Activated CD8-positive, alpha-beta T cell treated with anti-CD3 and anti-CD28 coated beads for 36 hours (primary cell): ENCODE measurements around the gene APAF1. TPM values are rescaled to one million over a fixed set of nuclear protein-coding genes. Genes with fewer than 3 reads are reported as not detected.
"Not testable (repeated sequence)": the region's sequence is repeated elsewhere in the genome, so short reads cannot be mapped to it uniquely, and the experiment has no call there.

Experiments
- ATAC-seq: fragments of 200-7000 bp; cut with Tn5 transposase; one replicate; pipeline ENCODE4 v1.10.0; 2021; ENCODE audit warnings: mild to moderate bottlenecking, moderate library complexity
- CTCF ChIA-PET: fragments of 350-600 bp; sonication (Branson Sonifier 250); formaldehyde crosslinking; loops from one replicate; lab custom pipeline; 2021; ENCODE audit warnings: antibody characterized with exemption; lab: Charles Lee
- POLR2A ChIA-PET: fragments of 350-600 bp; sonication (Branson Sonifier 250); formaldehyde crosslinking; loops from one replicate; lab custom pipeline; 2021; ENCODE audit warnings: antibody characterized with exemption; lab: Charles Lee
- DNase-seq: peaks from one replicate; pipeline ENCODE4 v3.0.0-alpha.2; 2020
- H3K27ac Mint-ChIP-seq: one replicate; pipeline ENCODE4 v1.8.0; 2021; ENCODE audit warnings: mild to moderate bottlenecking, mixed read lengths
- H3K27me3 Mint-ChIP-seq: one replicate; pipeline ENCODE4 v1.8.0; 2021; ENCODE audit warnings: mixed read lengths
- H3K36me3 Mint-ChIP-seq: one replicate; pipeline ENCODE4 v1.8.0; 2021; ENCODE audit warnings: low read depth, mixed read lengths
- H3K4me1 Mint-ChIP-seq: one replicate; pipeline ENCODE4 v1.8.0; 2021; ENCODE audit warnings: low read depth, mixed read lengths
- H3K4me3 Mint-ChIP-seq: one replicate; pipeline ENCODE4 v1.8.0; 2021; ENCODE audit warnings: mild to moderate bottlenecking, moderate library complexity, mixed read lengths
- H3K9me3 Mint-ChIP-seq: one replicate; pipeline ENCODE4 v1.8.0; 2021; ENCODE audit warnings: mixed read lengths
- intact Hi-C: fragments of 100-400 bp; cut with micrococcal nuclease; formaldehyde crosslinking; loops from one replicate; pipeline ENCODE4 v1.10.0; 2022
- total RNA-seq, 2 experiments: library from RNA; stranded (reverse); gene quantifications; one replicate each; pipeline ENCODE4 v1.2.3, GENCODE V29; 2021
- TF ChIP-seq, protein P1 (sequence below): fragments of 200-600 bp; IDR thresholded peaks from one replicate; pipeline ENCODE4 v1.8.0; 2022; ENCODE audit warnings: antibody characterized with exemption, mild to moderate bottlenecking

APAF1 gene
- total RNA-seq = 10 to 100 TPM; 14.3 to 17.9 TPM

DNA sequence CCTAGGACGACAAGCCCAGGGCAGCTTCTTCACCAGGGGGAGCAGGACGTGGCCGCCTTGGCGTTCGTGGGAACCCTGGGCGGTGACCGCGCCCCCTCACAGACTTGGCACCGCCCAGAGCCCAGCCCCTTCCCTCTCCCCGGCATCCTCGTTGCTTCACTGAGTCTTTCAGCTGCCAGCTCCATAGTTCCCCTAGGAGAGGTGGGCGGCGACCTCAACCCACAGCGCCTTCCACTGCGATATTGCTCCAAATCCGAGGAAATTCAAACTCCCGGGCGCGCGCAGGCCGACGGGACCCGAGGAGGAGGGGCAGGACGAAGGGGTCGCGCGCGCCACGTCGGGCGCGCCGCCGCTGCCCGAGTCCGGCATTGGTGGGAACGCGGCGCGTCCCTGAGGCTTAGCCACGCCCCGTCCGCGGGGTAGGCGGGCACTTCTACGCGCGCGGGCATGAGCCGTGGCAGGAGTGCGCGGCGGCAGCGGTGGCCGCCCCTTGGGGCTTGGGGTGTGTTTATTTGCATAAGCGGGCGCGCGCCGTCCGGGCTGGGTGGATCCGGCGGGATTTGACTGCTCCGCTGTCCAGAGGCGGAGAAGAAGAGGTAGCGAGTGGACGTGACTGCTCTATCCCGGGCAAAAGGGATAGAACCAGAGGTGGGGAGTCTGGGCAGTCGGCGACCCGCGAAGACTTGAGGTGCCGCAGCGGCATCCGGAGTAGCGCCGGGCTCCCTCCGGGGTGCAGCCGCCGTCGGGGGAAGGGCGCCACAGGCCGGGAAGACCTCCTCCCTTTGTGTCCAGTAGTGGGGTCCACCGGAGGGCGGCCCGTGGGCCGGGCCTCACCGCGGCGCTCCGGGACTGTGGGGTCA, at the start of gene APAF1, which contains the start of gene IKBIP:
TSS of gene APAF1 (plus strand) at position 579 of the 860 bp plus-strand sequence. CDS start 3,070 bp downstream, outside the sequence.
TSS of gene IKBIP (minus strand) at position 77 of the 860 bp plus-strand sequence. CDS start 87 bp downstream, outside the sequence.
- peaks cover 16% of the 10 kb centered on the region for H3K36me3 Mint-ChIP-seq
- POLR2A ChIA-PET = interaction anchor here (0.6 to 2.1 kb wide), 9 partner anchors 9 to 130 kb away, joined by 3 to 26 read pairs (median 5); partner anchors contain the start of genes SLC25A3 and TMPO

GRCh38 chr12:98597313-98597712, 47.8 kb upstream of the APAF1 start:
- DNase-seq, H3K27me3 Mint-ChIP-seq, H3K4me3 Mint-ChIP-seq, H3K9me3 Mint-ChIP-seq, ATAC-seq, intact Hi-C loops: not testable (repeated sequence)
- CTCF ChIA-PET = interaction anchor here (1.3 to 6.6 kb wide), 6 partner anchors 9 to 106 kb away, joined by 3 to 42 read pairs (median 4); no protein-coding TSS in a partner anchor
- Mint-ChIP-seq H3K27ac (peak overlapping the region; percentile 26), H3K4me1 (peaks cover 28% of the 10 kb centered on the region), H3K36me3 (peaks cover 65% of the 10 kb centered on the region)
- POLR2A ChIA-PET = interaction anchor here (0.9 to 5.3 kb wide), 4 partner anchors 13 to 96 kb away, joined by 3 to 70 read pairs (median 4); partner anchors contain the start of gene TMPO

More for the DNA sequence above, at the start of gene APAF1, which contains the start of gene IKBIP:
- Mint-ChIP-seq H3K9me3 (no peaks in the 10 kb centered on the region), H3K4me3 (peak within 1 kb of the TSS; percentile 98), H3K27ac (peak within 1 kb of the TSS; percentile 96), H3K4me1 (peaks cover 15% of the 10 kb centered on the region), H3K27me3 (no peaks in the 10 kb centered on the region)
- intact Hi-C loops = loop anchor here (2.0 kb wide), 1 partner anchor 50 kb away; no protein-coding TSS in a partner anchor
- peak; percentile 90 for ATAC-seq
- CTCF ChIA-PET = interaction anchor here (0.7 to 3.2 kb wide), 4 partner anchors 9 to 131 kb away, joined by 3 to 11 read pairs (median 4); no protein-coding TSS in a partner anchor
- TF ChIP-seq, protein P1, sequence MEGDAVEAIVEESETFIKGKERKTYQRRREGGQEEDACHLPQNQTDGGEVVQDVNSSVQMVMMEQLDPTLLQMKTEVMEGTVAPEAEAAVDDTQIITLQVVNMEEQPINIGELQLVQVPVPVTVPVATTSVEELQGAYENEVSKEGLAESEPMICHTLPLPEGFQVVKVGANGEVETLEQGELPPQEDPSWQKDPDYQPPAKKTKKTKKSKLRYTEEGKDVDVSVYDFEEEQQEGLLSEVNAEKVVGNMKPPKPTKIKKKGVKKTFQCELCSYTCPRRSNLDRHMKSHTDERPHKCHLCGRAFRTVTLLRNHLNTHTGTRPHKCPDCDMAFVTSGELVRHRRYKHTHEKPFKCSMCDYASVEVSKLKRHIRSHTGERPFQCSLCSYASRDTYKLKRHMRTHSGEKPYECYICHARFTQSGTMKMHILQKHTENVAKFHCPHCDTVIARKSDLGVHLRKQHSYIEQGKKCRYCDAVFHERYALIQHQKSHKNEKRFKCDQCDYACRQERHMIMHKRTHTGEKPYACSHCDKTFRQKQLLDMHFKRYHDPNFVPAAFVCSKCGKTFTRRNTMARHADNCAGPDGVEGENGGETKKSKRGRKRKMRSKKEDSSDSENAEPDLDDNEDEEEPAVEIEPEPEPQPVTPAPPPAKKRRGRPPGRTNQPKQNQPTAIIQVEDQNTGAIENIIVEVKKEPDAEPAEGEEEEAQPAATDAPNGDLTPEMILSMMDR = no peak
- DNase-seq = peak; percentile 98

GRCh38 chr12:98601924-98602323, 43.2 kb upstream of the APAF1 start:
- ChIA-PET POLR2A (interaction anchor here (1.1 to 3.5 kb wide), 2 partner anchors 9 to 74 kb away, joined by 3 to 17 read pairs; partner anchors contain the start of gene SLC25A3), CTCF (interaction anchor here (1.0 to 2.8 kb wide), 3 partner anchors 16 to 69 kb away, joined by 3 to 10 read pairs (median 4); no protein-coding TSS in a partner anchor)
- H3K4me3 Mint-ChIP-seq = no peak overlapping the region
- intact Hi-C loops = no loop called here
- TF ChIP-seq, protein P1 = no peak
- H3K27me3 Mint-ChIP-seq = no peaks in the 10 kb centered on the region
- no peak for ATAC-seq
- no peak overlapping the region for H3K27ac Mint-ChIP-seq
- DNase-seq = no peak
- H3K9me3 Mint-ChIP-seq = no peaks in the 10 kb centered on the region
- H3K36me3 Mint-ChIP-seq = peaks cover 51% of the 10 kb centered on the region
- H3K4me1 Mint-ChIP-seq = peaks cover 9% of the 10 kb centered on the region

DNA sequence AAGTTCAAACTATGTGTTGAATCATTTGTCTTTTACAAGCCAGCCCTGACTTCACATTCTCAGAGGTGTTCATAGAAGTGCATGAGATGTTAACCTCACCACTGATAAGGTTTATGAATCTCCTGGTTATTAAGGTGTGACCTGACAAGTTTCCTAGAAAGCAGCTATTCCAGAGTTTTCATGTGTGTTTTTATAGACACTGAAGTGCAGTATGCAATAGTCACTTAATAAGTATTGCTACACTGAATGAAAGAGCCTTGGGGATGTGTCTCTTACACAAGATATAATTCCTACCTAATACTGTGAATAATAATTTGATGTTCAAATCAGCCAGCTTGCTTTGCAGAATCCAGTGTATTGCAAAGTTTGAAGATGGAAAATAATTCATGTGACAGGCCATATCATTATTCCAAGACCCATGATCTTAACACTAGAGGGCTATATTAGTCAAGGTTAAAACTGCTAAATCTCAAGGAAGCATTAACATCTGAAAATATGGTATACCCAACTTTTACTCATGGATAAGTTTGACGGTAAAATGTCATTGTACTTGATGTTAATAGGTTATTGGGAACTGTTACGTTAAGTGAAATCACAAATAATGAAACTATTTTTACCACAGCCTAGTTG, 38.6 kb upstream of the APAF1 start:
- intact Hi-C loops = no loop called here
- Mint-ChIP-seq H3K27me3 (no peaks in the 10 kb centered on the region), H3K4me1 (peaks cover 5% of the 10 kb centered on the region), H3K9me3 (no peaks in the 10 kb centered on the region), H3K4me3 (no peak overlapping the region), H3K36me3 (peaks cover 16% of the 10 kb centered on the region), H3K27ac (no peak overlapping the region)
- DNase-seq (no peak), ATAC-seq (no peak)
- ChIA-PET CTCF (interaction anchor here (0.7 to 1.4 kb wide), 5 partner anchors 10 to 74 kb away, joined by 3 read pairs; no protein-coding TSS in a partner anchor), POLR2A (interaction anchor here (0.6 to 3.3 kb wide), 3 partner anchors 12 to 1483 kb away, joined by 3 to 17 read pairs (median 7); partner anchors contain the start of genes APAF1, IKBIP and SLC25A3)
- TF ChIP-seq, protein P1 = no peak

DNA sequence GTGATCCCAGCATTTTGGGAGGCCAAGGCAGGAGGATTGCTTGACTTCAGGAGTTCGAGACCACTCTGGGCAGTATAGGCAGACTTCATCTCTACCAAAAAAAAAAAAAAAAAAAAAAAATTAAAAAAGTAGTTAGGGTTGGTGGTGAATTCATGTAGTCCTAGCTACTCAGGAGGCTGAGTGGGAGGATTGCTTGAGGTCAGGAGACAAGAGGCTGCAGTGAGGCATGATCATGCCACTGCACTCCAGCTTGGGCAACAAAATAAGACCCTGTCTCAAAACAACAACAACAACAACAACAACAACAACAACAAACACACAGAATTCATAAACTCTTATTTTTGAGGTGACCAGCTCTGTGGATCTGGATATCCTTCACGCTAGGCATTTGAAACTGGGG, 34.5 kb upstream of the APAF1 start:
- H3K27ac Mint-ChIP-seq = no peak overlapping the region
- ChIA-PET POLR2A (interaction anchor here (1.1 to 1.4 kb wide), 2 partner anchors 13 to 17 kb away, joined by 3 to 5 read pairs; no protein-coding TSS in a partner anchor), CTCF (no interaction called here)
- H3K9me3 Mint-ChIP-seq = no peaks in the 10 kb centered on the region
- ATAC-seq = no peak
- H3K4me3 Mint-ChIP-seq = no peak overlapping the region
- intact Hi-C loops = no loop called here
- H3K27me3 Mint-ChIP-seq = no peaks in the 10 kb centered on the region
- H3K4me1 Mint-ChIP-seq = peaks cover 16% of the 10 kb centered on the region
- TF ChIP-seq, protein P1 = no peak
- H3K36me3 Mint-ChIP-seq = peaks cover 4% of the 10 kb centered on the region
- no peak for DNase-seq
